Ureter (tissue), 1 donor: ENCODE data around the gene ATP6AP2. TPM values are rescaled to one million over a fixed set of nuclear protein-coding genes. Genes with fewer than 3 reads are reported as not detected.
"Not testable (repeated sequence)": the region's sequence is repeated elsewhere in the genome, so short reads cannot be mapped to it uniquely, and the experiment has no call there.

Experiments used
- DNase-seq: peaks from one replicate; pipeline ENCODE4 v3.0.0-alpha.2; 2020; ENCODE audit warnings: low spot score
- total RNA-seq: library from RNA; stranded (reverse); gene quantifications from one replicate; pipeline ENCODE4 v1.2.4, GENCODE V29; 2023
- donor health status: DM: yes; HTN: yes; CAD: no.

The ATP6AP2 gene
- total RNA-seq, 1 donor from 2014 or later, result 106 TPM

DNA sequence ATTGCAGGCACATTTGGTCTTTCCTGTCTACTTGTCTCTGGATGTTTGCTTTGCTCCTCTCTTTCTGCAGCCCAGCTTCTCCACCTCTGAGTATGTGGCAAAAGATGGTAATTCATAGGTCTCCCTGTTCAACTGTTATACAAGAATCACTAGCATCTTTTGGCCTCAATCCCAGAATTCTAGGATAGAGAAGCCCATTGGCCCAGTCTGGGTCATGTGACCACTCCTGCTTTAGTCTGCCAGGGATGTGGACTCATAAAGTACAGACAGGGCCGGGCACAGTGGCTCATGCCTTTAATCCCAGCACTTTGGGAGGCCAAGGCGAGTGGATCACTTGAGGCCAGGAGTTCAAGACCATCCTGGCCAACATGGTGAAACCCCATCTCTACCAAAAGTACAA is 5.4 kb upstream of the ATP6AP2 start:
- peak; percentile 48 for DNase-seq

- DNase-seq, result no peak
These were observed 4.5 kb upstream of the ATP6AP2 start for GRCh38 chrX:40576291-40576690.

DNA sequence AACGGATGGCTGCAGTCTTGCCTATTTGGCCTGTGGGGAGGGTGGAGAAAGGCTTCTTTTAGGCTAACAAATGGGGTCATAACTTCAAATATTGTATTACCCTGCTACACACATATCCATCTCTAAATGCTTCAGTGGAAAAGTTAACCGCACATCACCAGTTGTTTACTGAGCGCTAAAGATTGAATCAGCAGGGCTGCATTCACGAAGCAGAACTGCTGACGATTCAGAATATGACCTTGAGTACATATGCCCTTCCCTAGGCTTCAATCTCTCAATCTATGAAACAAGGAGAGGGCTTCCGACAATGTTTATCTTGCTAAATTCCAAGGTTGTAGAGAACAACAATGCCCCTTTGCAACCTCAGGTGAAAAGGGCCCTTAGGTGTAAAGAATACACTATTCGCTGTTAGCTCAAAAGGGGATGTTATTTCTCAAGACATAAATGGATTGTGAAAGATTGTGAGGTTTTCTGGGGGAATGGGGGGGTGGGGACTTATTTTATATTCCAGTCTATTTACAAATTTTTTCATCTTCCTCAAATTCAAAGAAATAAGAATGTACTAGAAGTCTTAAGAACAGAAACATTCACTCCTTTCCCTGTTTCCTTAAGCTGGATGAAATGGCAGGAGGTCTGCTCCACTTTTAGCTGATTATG is 2.6 kb upstream of the ATP6AP2 start:
- DNase-seq, result no peak

GRCh38 chrX:40579141-40579540 is 1.6 kb upstream of the ATP6AP2 start:
- no peak for DNase-seq

DNA sequence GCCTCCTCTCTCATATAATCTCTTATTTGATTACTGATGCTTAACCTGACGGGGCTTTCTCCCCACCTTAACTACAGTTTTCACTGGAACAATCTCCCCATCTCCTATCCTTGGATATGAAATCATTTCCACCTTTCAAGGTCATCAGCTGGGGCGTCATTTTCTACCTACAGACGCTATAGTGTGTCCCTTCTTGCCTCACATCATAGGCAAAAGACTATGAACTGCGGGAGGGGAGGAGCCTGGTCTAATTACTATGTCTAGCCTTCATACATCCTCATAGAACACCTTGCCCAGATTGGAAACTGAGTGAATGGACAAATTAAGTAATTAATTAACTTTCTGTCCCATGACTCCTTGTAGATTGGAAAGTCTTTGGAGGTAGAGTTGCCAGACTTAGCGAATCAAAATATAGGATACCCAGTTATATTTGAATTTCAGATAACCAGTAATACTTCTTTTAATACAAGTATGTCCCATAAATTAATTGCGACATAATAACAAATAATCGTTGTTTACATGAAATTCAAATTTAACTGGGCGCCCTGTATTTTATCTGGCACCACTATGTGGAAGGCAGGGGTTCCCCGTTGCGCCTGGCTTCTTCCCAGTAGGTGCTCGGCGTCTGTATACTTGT is 752 bp upstream of the ATP6AP2 start:
- no peak for DNase-seq

DNA sequence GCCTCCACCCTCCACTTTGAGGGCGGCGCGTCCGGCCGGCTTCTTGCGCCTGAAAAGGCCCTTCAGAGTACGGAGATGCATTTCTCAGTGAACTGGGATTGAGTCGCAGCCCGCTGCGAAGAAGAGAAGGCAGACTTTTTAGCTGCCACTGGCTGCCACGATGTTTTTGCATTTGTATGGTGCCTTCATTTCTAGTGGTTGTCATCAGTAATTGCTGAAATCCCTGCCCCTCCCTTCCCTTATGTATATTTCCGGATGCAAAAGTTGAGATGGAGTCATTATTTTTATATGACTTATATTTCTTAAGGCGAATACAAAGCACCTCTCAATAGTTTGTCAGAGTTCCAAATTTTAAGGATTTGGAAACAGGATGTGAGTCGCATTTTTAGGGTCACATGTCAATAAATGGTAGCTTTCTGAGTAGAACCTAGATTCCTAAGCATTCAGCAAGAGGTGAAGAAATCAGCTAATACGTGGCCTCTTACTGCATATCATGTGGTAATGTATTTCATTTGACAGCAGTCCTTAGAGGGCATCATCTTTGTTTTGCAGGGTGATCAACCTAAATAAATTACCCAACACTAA is 658 bp downstream of the ATP6AP2 start:
- DNase-seq, result no peak

- DNase-seq, result not testable (repeated sequence)
These were observed 1.4 kb downstream of the ATP6AP2 start for GRCh38 chrX:40582178-40582577.

- DNase-seq, result no peak
These were observed 2.0 kb downstream of the ATP6AP2 start for GRCh38 chrX:40582811-40583210.

GRCh38 chrX:40587623-40588022 is 6.9 kb downstream of the ATP6AP2 start:
- DNase-seq, result not testable (repeated sequence)

DNA sequence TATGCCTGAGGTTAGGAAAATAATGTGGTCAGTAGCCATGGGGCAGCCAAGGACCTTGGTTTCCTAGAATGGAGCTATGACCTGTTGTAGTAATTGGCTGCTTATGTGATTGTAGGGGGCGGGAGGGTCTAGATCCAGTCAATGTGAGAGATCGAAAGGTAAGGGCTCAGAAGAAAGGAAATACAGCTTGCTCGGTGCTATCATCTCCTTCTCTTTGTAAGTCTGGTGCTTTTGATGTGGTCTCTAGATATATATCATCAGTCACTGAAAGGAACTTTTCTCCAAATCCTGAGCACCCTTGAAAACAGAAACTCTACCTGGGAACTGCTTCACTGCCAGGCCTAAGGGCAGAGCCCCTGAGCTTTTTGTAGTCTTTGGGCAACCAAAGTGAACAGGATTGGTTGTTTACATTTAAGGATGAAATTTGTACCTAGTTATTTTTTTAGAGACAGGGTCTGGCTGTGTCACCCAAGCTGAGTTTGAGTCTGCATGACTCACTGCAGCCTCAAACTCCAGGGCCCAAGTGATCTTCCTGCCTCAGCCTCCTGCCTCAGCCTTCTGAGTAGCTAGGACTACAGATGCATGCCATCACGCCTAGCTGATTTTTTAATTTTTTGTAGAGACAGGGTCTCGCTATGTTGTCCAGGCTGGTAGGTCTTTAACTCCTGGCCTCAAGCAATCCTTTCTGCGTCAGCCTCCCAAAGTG is 9.0 kb downstream of the ATP6AP2 start:
- not testable (repeated sequence) for DNase-seq

GRCh38 chrX:40603446-40603845 is 22.7 kb downstream of the ATP6AP2 start:
- no peak for DNase-seq

DNA sequence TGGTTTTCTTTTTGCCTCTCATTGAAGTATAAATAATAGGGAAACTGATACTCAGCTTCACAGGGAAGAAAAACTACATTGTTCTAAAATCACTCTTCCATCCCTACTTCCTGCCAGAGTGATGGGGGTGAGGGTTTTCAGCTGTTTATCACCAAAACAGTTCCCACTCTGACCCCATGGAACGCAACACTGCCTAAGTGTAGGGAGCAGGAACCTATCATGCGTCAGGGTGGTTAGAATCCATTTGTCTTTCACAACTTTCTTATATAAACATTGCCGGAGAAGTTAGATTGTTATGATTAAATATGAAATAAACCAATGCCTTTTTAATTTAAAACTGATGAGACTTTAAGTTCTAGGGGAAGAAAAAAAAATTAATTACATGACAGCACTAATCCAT is 26.6 kb downstream of the ATP6AP2 start:
- no peak for DNase-seq

- DNase-seq, result no peak
These were observed 31.7 kb downstream of the ATP6AP2 start for GRCh38 chrX:40612511-40612910.

DNA sequence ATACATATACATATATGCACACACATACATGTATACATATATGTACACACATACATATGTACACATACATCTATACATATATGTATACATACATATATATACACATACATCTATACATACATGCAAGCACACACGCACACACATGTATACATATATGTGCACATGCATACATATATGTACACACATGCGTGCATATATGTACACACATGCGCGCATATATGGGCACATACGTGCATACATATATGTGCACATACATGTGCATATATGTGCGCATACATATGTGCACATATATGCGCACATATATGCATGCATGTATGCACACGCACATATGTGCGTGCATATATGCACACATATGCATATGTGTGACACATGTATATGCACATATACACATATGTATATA is 35.2 kb downstream of the ATP6AP2 start:
- no peak for DNase-seq

DNA sequence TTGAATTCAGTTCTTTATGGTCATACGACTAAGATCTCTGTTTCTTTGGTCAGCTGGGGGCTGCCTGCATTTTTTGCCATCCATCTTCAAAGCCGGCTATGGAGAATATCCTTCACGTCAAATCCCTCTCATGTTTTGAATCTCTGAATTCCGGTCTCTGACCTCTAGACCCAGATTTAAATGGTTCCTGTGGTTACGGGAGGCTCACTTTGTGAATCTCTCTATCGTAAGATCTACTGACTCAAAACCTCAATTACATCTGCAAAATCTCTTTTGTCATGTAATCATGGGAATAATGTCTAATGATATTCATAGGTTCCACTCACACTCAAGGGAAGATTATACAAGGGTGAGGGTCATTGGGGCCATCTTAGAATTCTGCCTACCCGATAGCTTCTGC is 36.8 kb downstream of the ATP6AP2 start:
- DNase-seq, result no peak

GRCh38 chrX:40622479-40623138 is 41.8 kb downstream of the ATP6AP2 start:
- no peak for DNase-seq

- DNase-seq, result no peak
These were observed 42.4 kb downstream of the ATP6AP2 start, which contains the start of gene MPC1L for GRCh38 chrX:40623139-40623536. MPC1L (plus strand) TSS chrX:40623428; CDS start chrX:40623566, 138 bp downstream.

DNA sequence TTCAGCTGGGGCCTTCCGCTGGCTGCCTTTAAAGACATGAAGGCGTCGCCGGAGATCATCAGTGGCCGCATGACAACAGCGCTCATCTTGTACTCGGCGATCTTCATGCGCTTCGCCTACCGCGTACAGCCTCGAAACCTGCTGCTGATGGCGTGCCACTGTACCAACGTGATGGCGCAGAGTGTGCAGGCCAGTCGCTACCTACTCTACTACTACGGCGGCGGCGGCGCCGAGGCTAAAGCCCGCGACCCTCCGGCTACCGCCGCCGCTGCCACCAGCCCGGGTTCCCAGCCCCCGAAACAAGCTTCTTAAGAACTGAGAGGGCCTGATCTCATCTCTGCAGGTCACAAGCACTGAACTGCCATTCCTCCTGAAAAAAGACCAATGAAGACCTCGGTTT is 42.9 kb downstream of the ATP6AP2 start:
- DNase-seq, result no peak

GRCh38 chrX:40625294-40625693 is 44.5 kb downstream of the ATP6AP2 start:
- DNase-seq, result no peak

DNA sequence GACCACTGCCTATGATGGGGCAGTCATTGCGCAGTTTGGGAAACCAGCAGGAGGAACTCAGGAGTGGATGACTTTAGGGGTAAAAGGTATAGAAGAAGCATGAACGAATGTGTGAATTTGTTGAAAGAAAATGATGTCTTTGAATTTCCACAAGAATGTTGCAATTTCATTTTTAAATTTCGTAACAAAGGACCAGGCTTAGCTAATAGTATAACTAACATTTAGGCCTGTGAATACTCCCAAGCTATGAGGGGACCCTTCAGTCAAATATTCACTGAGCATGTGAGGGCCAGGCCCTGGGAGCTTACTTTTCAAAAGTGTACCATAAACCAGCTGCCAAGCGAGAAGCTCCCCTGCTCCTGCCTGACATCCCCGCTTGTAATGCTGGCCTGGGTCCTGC is 47.7 kb downstream of the ATP6AP2 start:
- DNase-seq, result no peak

DNA sequence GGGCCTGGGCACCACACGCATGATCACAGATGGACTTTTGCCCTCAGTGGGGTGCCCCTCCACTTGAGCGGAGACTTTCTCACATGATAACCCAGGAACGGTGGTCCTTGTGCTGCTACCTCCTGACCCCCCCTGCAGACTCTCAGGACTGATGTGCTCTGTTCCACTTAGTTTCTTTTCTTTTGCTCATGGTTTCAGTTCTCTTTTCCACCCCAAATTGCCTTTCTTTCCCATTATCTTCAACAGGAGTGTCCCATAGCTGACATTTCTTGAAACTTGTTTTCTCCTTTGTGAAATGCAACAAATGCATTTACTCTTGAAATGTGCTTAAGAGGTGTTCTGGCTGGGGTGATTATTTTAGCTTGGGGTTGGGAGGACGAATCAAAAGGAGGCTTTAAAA is 51.4 kb downstream of the ATP6AP2 start:
- DNase-seq, result no peak

DNA sequence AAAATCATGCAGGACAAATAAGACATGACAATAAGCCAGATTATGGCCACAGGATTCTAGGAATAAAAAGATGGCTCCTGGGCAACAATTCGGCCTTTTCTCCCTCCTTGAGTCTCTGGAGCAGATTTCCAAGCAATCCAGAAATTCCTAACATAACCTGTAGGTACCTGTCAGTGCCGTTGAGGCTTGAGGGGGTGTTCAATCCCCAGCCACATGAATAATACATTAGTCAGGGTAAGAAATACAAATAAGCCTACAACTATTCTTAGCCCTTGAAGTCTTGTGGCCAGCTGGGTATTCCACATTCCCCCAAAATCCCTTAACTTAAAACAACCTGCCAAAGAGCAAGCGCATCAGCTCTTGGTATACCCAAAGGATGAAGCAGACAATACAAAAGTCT is 56.9 kb downstream of the ATP6AP2 start:
- DNase-seq, result no peak
